HT1080 (cell line): ENCODE data around the gene ILF2. TPM values are rescaled to one million over a fixed set of nuclear protein-coding genes. Genes with fewer than 3 reads are reported as not detected.
A peak's percentile ranks its signal among the peaks of the same experiment; 100 is the strongest.

Experiments
- DNase-seq: peaks from one replicate; pipeline ENCODE4 v3.0.0-alpha.2; 2015; ENCODE audit warnings: low read depth
- total RNA-seq: library from RNA; depleted of rRNA; stranded (reverse); fragments of >200 nt; shearing (Covaris generic); gene quantifications from 2 replicates; pipeline ENCODE4 v1.2.3, GENCODE V29; 2014

Gene ILF2
- total RNA-seq, 1 experiment from 2014 or later, result 368 TPM

DNA sequence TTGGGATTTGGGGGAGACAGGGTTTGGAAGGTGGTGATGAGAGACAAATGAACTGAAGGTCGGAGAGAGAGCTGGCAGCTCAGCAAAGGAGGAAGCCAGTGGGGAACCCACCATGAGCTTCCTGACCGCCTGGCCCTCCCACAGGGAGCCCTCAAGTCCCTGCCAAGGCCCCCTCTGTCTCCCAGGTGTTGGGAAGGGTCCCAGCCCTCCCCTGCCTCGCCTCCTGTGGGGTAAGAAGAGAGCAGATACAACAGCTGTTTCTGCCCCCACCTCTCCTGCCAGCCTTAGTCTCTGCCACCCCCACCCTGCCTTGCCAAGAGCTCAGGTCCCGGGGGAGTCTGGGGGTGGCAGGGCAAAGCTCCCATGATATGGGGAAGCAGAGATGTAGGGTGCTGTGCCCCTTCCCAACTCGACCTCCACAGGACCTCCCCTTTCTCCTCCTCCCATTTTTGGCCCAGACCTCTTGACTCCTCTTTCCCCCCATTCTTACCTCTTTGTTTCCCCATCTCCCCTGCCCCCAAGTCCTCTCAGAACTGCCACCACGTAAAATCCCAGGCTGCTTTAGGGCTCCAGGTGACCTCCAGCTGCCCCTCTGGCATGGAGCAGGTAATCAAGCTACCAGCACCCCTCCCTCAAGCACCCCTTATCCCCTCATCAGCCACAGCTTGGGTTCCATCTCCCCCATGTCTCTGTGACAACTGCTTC, 42.0 kb downstream of the ILF2 start:
- DNase-seq, result no peak

DNA sequence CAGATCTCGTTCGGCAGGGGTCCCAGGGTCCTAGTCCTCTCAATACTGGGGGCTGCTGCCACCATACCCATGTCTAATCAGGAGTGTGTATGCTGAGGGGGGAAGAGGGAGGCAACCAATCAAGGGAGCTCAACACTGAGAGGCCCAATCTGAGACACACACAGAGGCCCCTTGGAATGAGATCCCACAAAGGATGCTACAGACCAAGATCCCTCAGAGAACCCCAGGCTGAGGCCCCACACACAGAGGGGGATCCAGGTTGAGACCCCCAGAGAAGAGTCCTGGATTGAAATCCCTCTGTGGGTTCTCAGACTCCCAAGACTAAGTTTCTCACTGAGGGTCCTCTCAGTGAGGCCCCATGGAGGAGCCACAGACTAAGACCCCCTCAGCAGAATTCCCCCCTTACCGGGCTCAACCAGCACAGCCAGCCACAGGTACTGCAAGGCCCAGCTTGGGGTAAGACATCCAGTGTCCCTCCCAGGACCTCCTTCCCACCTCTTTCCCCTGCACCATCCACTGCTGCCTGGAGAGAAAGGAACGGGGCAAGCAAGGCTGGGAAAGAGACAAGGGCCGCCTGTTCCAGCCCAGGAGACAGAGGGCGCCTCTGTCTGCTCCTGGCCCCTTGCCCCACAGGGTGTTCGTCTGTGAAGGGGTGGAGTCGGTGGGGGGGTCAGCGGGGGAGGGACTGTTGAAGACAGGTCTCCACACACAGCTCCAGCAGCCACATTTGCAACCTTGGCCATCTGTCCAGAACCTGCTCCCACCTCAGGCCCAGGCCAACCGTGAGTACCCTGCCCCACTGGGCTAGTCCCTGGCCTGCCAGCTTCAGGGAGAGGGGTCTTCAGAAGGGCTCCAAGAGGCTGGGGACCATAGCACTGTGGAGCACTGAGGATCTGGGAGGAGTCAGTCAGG, 42.8 kb downstream of the ILF2 start, which contains the start of gene S100A1:
Gene S100A1, plus strand, starts transcription at position 720 of the 912 bp plus-strand sequence. CDS start 2,088 bp downstream, outside the sequence.
- DNase-seq, result no peak

DNA sequence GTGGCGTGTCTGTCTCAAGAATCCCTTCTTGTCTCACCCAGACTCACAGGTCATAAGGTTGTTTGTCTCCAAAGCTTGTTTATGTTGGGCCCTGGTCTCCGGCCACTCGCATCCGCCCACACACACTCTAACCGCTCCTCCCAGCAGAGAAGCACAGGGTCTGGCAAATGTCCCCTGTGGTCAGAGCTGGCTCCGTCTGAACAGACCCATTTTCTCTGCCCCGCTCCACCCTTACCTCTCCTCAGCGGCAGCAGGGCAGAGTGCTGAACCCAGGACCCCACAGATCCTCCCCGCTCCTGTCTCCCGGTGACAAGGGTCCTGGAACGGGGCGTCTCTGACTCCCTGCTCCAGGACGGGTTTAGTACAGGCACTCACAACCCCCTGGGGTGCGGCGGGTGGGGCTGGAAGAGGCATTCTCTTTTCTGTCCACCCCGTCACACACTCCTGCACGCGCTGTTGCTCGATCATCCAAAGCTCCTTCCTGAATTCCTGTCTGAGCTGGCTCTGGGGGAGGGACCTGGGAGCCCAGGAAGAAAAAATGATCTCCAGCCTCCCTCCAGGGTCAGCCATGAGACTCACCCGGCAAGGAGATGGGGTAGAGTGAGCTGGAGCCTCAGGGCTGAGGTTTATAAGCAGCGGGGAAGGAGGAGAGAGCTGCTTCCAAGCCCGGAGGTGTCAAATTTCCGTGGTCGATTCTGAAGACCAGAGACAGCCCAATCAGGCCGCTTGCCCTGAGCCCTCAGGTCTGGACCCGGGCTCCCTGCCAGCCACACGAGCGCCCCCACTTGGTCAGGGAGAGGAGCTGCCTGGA, 43.7 kb downstream of the ILF2 start, which contains the start of gene S100A13:
Gene S100A13, minus strand, starts transcription at position 602 of the 811 bp plus-strand sequence. CDS start 1,033 bp downstream, outside the sequence.
- DNase-seq, result peak; percentile 95

DNA sequence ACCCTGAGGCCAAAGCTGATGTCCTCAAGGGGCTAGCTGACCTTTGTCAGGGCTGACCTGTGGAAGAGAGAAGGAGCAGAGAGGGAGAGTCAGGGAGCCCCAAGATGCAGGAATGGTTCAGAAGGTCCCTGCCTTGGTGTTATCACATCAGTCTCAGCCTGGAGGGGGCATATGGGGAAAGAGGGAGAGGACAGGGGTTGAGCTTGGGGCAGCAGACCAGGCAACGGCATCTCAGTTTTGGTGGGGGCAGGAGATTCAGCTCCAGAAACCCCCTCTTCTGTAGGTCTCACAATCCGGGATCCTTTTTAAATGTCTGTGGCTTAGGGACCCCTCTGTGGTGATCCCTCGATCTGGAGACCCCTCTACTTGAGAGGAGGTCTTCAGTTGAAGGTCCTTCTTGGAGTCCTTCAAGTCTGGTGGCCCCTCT, 44.3 kb downstream of the ILF2 start:
- no peak for DNase-seq

DNA sequence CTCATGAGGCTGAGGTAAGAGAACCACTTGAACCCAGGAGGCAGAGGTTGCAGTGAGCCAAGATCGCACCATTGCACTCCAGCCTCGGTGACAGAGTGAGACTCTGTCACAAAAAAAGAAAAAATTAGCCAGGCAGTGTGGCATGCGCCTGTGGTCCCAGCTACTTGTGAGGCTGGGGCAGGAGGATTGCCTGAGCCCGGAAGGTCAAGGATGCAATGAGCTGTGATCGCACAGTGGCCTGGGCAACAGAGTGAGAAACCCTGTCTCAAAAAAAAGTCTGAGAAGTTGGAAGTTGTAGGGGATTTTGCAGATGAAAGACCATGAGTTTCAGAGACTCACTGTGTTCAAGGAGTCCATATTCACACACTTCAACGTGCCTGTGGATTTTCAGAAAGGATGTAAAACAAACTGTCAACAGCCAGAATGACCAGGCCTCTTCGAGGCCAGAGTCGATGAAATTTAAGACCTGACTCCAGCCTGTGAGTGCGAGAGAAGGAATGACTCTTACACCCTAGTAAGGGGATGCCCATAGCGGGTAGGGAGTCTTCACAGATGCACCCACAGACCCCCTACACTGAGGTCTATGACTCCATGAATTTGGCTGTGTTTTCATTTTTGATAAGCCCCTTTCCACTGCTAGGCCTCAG, 45.7 kb downstream of the ILF2 start:
- no peak for DNase-seq

DNA sequence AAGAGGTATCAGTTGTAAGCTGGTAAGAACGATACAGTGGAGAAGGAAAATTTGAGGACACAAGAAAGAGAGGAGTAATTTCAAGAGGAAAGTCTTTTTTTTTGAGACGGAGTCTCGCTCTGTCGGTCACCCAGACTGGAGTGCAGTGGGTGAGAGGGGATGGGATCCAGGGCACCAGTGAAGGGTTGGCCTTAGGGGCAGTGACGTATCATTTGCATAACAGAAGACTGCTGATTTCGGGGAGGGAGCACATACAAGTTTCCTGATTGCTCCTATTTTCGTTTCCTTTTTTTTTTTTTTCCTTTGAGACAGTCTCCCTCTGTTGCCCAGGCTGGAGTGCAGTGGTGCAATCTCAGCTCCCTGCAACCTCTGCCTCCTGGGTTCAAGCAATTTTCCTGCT, 47.7 kb downstream of the ILF2 start:
- no peak for DNase-seq

DNA sequence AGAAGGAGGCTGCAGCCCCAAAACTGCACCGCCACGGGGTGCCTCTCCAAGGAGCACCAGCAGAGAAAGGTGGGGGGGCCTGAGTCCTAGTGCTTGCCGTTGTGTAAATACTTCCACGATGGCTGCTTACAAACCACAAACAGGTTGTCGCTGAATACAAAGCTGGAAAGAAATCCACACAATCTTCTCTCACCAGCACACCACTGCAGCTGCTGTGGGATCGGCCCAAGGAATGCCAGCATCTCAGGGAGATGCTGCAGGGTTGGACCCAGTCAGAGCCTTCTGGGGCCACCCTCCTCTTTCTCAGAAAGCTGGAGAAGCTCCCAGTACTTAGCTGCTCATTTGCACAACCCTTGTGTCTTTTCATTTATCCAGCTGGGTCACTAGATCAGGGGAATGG, 51.6 kb downstream of the ILF2 start:
- DNase-seq, result no peak

DNA sequence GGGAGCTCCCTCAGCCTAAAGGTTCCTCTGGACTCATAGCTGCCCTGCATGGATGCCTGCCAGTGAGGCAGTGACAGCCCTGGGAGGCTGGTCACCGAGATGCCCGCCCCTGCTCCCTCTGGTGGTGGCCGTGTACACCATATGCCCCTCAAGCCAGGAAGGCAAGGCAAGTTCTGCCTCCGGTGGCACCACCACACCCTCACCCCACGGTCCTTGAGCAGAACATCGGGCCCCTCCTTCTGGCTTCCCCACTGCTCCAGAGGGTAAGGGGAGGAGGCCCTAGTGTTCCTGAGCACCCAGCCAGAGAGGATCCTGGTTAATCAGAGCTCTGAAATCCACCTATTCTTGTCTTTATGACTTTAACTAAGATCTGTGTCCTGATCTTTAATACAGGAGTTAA, 53.1 kb downstream of the ILF2 start:
- DNase-seq, result peak; percentile 82

DNA sequence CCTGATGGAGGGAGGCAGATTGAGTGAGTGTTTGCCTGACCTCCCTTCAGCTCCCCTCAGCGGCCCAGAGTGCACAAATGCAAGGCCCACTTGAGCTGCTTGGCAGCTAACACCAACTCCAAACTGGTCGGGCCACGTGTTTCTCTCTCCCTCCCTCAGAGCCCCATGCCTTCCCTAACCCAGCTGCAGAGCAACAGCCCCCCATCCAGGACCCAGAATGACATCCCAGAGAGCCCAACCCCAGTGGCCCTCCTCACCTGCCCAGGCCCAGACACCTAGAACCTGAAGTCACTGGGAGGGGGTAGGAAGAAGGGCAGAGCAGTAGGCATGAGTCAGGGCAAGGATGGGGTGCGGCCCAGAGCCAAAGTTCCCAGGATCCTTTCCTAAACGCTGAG, 53.9 kb downstream of the ILF2 start:
- no peak for DNase-seq

DNA sequence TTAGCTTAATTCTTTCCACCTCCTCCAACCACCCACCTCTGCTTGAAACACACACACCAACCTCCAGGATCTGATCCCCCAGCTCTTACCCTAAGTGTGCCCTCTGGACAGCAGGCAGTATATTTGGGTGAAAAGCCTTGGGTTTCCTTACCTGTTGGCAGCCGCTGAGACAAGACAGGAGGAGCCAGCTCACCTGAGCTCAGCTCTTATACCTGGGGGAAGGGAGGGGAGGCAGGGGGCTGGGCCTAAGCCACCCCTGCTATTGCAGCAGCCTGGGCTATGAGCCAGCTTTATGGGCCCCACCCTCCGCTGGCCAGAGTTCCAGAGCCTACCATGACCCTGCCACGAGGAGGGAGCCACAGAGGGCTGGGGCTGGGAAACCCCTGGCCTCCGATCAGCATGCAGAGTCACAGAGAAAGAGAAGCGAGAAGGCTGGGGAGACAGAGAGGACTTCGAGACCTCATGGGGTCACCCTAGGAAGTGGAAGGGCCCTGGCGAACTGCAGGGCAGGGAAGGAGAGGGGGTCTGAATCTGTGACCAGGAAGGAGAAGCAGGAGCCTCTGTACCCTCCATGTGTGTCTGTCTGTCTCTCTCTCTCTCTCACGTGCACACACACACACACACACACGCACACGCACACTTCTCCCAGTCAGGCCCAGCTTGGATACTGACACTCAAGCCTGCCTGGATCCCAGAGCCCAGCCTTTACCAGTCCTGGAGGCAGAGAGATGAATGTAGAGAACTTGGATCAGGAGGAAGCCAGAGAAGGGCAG, 54.5 kb downstream of the ILF2 start, which contains the start of gene S100A14:
Gene S100A14, minus strand, starts transcription at position 182 of the 773 bp plus-strand sequence. CDS start 467 bp downstream, outside the sequence.
- DNase-seq, result no peak

DNA sequence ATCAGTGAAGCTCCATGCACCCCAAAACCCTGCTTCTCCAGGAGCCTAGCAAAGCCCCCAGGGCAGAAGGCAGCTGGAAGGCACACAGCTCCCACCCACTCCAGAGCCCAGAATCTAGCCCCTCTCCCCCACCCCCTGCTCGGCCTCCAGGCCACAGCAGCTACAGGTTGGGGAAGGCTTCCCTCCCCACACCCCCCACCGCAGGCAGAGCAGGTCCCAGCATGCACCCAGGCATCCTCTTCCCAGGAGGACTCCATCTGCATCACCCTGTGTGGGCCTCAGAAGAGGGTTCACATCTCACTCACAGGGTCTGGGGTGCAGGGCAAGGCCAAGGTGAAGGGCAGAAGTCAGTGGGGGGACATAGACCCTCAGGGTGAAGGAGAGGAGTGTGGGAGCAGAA, 55.4 kb downstream of the ILF2 start:
- no peak for DNase-seq

DNA sequence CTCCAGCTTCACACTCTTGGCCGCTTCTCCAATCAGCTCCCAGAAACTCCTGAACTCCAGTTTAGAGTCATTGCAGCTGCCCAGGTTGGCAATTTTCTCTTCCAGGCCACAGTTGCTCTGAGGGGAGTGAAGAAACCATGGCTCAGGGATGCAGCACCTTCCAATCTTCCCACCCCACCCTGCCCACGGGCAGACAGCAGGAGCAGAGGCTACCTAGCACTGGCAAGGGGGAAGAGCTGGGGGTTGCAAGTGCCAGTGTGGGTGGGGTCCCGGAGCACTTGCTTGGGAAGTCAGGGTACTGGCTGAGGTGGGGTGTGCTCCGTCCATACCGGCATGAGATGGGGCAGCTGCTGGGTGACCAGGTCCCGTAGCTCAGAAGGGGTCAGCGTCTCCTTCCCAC, 55.9 kb downstream of the ILF2 start:
- no peak for DNase-seq

DNA sequence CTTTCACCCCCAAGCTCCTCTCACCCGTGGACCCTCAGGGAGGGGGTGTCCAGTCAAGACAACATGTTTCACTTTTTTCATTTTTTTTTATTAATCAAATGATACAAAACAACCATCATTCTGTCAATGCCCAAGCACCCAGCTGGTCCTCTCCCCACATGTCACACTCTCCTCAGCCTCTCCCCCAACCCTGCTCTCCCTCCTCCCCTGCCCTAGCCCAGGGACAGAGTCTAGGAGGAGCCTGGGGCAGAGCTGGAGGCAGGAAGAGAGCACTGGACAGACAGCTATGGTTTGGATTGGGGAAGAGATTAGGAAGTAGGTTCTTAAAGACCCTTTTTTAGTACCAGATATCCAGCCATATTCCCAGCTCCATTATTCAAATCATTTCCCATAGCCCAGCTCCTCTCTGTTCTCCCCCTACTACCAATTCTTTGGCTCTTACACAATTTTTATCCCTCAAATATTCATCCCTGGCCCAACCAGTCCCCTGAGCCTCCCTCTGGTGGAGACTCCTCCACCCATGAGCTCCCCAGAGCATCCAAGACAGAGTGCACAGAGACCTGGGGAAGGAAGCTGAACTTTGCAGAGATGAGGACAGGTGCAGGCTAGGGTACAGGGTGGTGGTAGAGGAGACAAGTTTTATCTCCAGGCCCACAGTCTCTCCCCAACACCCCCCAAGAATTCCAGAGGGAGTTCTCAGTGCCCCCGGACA, 56.4 kb downstream of the ILF2 start:
- DNase-seq, result no peak

DNA sequence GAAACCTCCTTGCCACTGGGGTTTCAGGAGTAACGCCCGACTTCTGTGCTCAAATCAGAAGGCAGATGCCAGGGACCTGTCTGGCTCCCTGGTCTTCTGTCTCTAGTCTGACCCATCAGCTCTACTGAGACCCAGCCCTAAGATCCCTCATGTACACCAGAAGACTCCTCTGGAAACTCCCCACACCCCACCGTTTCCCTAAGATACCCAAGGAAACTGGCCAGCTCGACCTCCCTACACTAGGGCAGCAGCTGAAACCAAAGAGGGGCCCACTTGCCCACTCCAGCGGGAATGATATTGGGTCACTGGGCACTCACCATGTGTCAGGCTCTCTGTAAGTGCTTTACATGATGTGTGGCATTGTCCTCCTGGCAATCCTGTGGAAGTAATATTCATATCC, 57.4 kb downstream of the ILF2 start:
- no peak for DNase-seq

DNA sequence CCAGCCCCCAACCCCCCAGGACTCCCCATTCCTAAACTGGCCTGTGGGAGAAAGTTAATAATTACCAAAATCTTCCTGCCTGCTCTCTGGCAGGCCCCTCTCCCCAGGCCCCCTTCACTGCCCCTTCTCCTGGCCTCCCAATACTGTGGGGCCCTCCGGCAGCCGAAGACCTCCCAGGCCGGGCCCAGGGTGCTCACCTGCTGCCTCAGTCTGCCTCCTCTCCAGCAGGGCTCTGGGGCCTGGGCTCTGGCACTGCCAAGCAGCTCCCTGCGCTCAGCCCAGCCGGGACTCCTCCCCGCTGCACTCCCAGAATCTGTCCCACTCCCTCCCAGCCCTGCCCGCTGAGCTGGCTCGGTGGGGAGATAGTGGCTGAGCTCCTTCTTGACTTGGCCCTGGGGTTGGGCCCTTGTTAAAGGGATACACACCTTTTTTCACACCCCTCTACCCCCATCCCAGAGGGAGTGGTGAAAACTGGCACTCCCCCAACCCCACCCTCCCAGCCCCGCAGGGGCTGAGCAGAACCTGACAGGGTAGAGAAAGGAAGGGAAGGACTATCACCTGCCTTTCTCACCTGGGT, 58.0 kb downstream of the ILF2 start, which contains the start of gene S100A16:
Gene S100A16, minus strand, starts transcription at position 383 of the 577 bp plus-strand sequence. CDS start 4,986 bp downstream, outside the sequence.
- peak; percentile 78 for DNase-seq

DNA sequence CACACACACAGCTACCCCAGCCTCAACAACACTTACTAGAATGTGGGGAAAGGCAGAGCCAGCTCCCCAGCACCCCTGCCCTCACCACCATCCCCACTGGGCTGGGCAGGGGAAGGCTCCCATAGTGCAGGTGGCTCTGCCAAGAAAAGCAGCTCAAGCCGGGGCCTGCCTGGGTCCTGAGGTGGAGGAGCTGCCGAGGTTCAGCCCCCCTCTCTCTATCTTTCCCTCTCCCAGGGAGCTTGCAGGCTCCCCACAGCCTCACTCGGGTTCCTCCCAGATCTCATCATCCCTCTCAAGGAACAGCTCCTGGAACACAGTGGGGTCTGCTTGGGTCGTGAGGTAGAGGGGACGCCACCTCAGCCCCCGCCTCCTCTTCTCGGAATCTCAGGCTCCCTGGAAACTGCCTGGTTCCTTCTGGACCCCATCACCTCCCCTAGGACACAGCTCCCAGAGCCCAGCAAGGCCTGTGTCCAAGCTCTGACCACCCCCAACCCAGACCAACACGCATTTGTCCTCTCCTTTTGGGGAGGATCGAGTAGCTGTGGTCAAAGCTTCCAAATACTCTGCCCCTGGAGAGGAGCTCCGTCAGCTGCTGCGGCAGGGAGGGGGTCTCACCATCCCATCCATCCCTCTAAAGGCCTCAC, 58.6 kb downstream of the ILF2 start:
- DNase-seq, result no peak
